Fibroblast of the aortic adventitia (primary cell): ENCODE data around the gene MGAT3. TPM values are rescaled to one million over a fixed set of nuclear protein-coding genes. Genes with fewer than 3 reads are reported as not detected.

ENCODE experiments used
- DNase-seq: peaks from one replicate; pipeline ENCODE4 v3.0.0-alpha.2; 2010; ENCODE audit warnings: low read depth
- H3K4me3 ChIP-seq: 2 replicates; pipeline ENCODE4 v1.5.1; 2011; ENCODE audit warnings: low read depth, mild to moderate bottlenecking, control low read depth, low read length, moderate library complexity
- CTCF ChIP-seq: IDR thresholded peaks from 2 replicates; pipeline ENCODE4 v1.5.1; 2011; ENCODE audit warnings: mild to moderate bottlenecking, low read length, control low read depth, inconsistent platforms; ENCODE audit not compliant: insufficient read depth
- total RNA-seq: library from RNA; depleted of rRNA; stranded (reverse); fragments of >200 nt; gene quantifications from 2 replicates; pipeline ENCODE4 v1.2.3, GENCODE V29; 2012; ENCODE audit warnings: low replicate concordance

Gene MGAT3
- total RNA-seq, 1 donor: 0.27 TPM

DNA sequence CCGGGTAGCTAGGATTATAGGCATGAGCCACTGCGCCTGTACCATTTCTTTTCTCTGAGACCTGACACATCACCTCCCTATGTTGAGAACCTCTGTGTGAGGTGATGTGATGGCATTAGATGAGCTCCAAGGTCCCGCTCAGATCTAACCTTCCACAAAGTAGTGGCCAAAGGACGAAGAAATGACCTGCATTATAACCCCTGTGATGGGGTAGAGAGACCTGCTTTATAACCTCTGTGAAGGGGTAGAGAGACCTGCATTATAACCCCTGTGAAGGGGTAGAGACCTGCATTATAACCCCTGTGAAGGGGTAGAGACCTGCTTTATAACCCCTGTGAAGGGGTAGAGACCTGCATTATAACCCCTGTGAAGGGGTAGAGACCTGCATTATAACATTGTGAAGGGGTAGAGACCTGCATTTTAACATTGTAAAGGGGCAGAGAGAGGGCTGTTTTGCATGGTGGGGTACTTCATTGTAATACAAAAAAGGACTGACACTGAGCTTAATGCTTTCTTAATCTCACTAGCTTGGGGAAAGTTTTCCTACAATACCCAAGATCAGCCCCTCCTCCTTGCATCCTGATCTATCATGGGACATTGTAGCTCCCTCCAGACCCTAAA is 53.8 kb downstream of the MGAT3 start:
- no peak for DNase-seq
- no peak overlapping the region for H3K4me3 ChIP-seq
- TF ChIP-seq CTCF: no peak

- no peak for DNase-seq
- TF ChIP-seq CTCF: no peak
- H3K4me3 ChIP-seq: no peak overlapping the region
These were observed 54.4 kb downstream of the MGAT3 start for GRCh38 chr22:39511226-39511625.

DNA sequence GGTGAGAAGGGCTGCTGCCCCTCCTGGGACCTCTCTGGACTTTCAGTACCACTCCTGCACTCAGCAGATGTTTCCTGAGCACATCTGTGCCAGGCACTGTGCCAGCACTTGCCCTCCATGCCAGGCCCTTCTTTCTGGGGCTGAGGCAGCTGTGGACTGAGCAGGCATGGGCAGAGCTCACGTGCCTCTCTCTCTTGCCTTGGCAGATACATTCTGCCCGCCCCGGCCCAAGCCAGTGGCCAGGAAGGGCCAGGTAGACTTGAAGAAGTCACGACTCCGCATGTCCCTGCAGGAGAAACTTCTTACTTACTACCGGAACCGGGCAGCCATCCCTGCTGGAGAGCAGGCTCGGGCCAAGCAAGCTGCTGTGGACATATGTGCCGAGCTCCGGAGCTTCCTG is 55.2 kb downstream of the MGAT3 start:
- no peak for DNase-seq
- no peak for TF ChIP-seq CTCF
- no peak overlapping the region for H3K4me3 ChIP-seq

GRCh38 chr22:39513791-39514190 is 57.0 kb downstream of the MGAT3 start:
- TF ChIP-seq CTCF: no peak
- H3K4me3 ChIP-seq: no peak overlapping the region
- DNase-seq: no peak

DNA sequence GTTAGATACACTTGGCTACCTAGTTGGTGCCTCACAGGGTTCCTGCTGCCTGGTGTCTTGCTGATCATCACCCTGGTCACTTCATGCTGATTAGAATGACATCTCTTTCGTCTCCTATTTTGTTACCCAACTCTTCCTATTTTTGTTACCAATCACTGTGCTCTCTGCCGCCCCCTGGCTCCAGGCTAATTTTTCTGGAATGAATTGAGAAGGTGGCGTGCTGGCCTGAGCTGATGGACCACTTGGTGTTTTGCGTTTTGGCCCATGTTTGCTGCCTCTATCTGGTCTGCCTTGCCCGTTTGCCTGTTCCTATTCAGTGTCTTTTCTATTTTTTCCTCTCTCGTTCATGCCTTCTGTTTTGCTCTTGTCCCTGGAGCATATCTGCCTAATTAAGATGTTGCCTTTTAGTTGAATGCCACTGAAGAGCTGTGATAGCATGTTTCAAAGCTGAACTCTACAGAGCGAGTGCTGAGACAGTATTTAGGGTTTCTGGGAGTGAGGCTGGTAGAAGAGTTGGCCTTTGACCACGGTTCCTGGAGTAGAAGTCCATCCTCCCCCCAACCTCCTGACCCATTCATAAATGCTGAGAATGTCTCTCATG is 57.7 kb downstream of the MGAT3 start:
- peak; percentile 78 for TF ChIP-seq CTCF
- peak; percentile 55 for DNase-seq

GRCh38 chr22:39515266-39516050 is 58.6 kb downstream of the MGAT3 start:
- DNase-seq: no peak
- no peak for TF ChIP-seq CTCF

More for the DNA sequence above, 57.7 kb downstream of the MGAT3 start:
- H3K4me3 ChIP-seq: no peak overlapping the region

More at GRCh38 chr22:39515266-39516050, 58.6 kb downstream of the MGAT3 start:
- H3K4me3 ChIP-seq: no peak overlapping the region
